Activated naive CD4-positive, alpha-beta T cell treated with anti-CD3 and anti-CD28 coated beads, Interleukin-2, amount 50 U/mL, for 24 hours (primary cell): Measurements from ENCODE around the gene CDK19.
"Not testable (repeated sequence)": the region's sequence is repeated elsewhere in the genome, so short reads cannot be mapped to it uniquely, and the experiment has no call there.

Experiments
- H3K27ac Mint-ChIP-seq: one replicate; pipeline ENCODE4 v1.8.0; 2021; ENCODE audit warnings: mild to moderate bottlenecking, mixed read lengths
- H3K27me3 Mint-ChIP-seq: one replicate; pipeline ENCODE4 v1.8.0; 2021; ENCODE audit warnings: mixed read lengths
- H3K36me3 Mint-ChIP-seq: one replicate; pipeline ENCODE4 v1.8.0; 2021; ENCODE audit warnings: mixed read lengths
- H3K4me1 Mint-ChIP-seq: one replicate; pipeline ENCODE4 v1.8.0; 2021; ENCODE audit warnings: mixed read lengths
- H3K4me3 Mint-ChIP-seq: one replicate; pipeline ENCODE4 v1.8.0; 2021; ENCODE audit warnings: mild to moderate bottlenecking, mixed read lengths
- H3K9me3 Mint-ChIP-seq: one replicate; pipeline ENCODE4 v1.8.0; 2021; ENCODE audit warnings: mixed read lengths

The CDK19 gene

DNA sequence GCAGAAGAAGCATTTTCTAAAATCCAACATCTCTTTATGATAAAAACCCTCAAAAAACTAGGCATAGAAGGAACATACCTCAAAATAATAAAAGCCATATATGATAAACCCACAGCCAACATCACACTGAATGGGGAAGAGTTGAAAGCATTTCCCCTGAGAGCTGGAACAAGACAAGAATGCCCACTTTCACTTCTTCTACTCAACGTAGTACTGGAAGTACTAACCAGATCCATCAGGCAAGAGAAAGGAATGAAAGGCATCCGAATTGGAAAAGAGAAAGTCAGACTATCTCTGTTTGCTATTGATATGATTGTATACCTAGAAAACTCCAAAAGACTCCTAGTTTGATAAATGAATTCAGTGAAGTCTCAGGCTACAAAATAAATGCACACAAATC is 7.9 kb upstream of the CDK19 start:
- H3K27ac Mint-ChIP-seq: no peak overlapping the region
- H3K36me3 Mint-ChIP-seq: no peaks in the 10 kb centered on the region
- H3K9me3 Mint-ChIP-seq: no peaks in the 10 kb centered on the region
- H3K4me1 Mint-ChIP-seq: no peaks in the 10 kb centered on the region
- no peak overlapping the region for H3K4me3 Mint-ChIP-seq
- no peaks in the 10 kb centered on the region for H3K27me3 Mint-ChIP-seq

- H3K4me3 Mint-ChIP-seq: no peak overlapping the region
- H3K9me3 Mint-ChIP-seq: no peaks in the 10 kb centered on the region
- no peaks in the 10 kb centered on the region for H3K36me3 Mint-ChIP-seq
- H3K4me1 Mint-ChIP-seq: no peaks in the 10 kb centered on the region
- no peaks in the 10 kb centered on the region for H3K27me3 Mint-ChIP-seq
- H3K27ac Mint-ChIP-seq: no peak overlapping the region
Measured at GRCh38 chr6:110822249-110822648, 7.0 kb upstream of the CDK19 start.

- no peaks in the 10 kb centered on the region for H3K9me3 Mint-ChIP-seq
- H3K36me3 Mint-ChIP-seq: no peaks in the 10 kb centered on the region
- H3K4me3 Mint-ChIP-seq: peak overlapping the region; percentile 97
- peaks cover 19% of the 10 kb centered on the region for H3K4me1 Mint-ChIP-seq
- no peaks in the 10 kb centered on the region for H3K27me3 Mint-ChIP-seq
- H3K27ac Mint-ChIP-seq: peak overlapping the region; percentile 82
Measured at GRCh38 chr6:110816677-110817076, 1.4 kb upstream of the CDK19 start.

GRCh38 chr6:110815015-110815410 is 256 bp downstream of the CDK19 start:
- Mint-ChIP-seq H3K27ac (peak overlapping the region; percentile 96), H3K4me1 (peaks cover 19% of the 10 kb centered on the region), H3K36me3 (no peaks in the 10 kb centered on the region), H3K27me3 (no peaks in the 10 kb centered on the region), H3K9me3 (no peaks in the 10 kb centered on the region), H3K4me3 (peak overlapping the region; percentile 97)

GRCh38 chr6:110814102-110815014 is 911 bp downstream of the CDK19 start:
- no peaks in the 10 kb centered on the region for H3K9me3 Mint-ChIP-seq
- peak overlapping the region; percentile 96 for H3K27ac Mint-ChIP-seq
- no peaks in the 10 kb centered on the region for H3K27me3 Mint-ChIP-seq
- H3K4me3 Mint-ChIP-seq: peak overlapping the region; percentile 97
- H3K36me3 Mint-ChIP-seq: peaks cover 1% of the 10 kb centered on the region
- peaks cover 23% of the 10 kb centered on the region for H3K4me1 Mint-ChIP-seq

DNA sequence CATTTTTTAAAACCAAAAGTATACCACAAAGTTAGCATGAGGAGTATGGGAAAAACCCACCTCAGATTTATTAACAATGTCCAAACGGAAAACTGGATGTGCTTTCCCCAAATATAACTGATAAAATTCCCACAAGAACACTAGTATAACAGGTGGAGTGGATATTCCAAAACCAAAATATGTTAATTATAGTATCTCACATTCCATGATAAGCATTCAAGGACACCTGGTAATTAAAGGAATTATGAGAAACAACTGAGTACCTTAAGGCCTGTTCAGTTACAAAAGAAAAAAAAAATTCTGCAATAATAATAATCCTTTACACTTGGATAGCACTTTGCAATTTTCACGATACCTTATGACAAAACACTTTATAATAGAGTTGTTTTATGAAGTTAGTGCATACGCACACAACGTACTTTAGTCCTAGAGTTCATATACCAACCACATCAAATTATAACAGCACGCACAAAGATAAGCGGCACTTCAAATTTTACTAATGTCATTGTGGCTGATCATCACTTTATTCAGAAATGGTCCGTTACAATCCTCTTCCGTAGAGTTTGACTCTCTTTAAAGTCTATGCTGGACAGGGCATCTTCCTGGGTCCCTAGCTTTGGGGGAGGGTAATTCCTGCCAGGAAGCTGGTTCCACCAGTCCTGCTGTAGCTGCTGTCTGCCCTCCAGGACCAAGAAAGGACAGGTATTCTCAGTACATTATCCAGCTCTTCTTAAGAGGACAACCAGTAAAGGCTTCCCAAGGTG is 1.7 kb downstream of the CDK19 start:
- Mint-ChIP-seq H3K9me3 (no peaks in the 10 kb centered on the region), H3K4me1 (peaks cover 23% of the 10 kb centered on the region), H3K27me3 (no peaks in the 10 kb centered on the region), H3K4me3 (peak overlapping the region; percentile 97), H3K27ac (peak overlapping the region; percentile 88), H3K36me3 (peaks cover 1% of the 10 kb centered on the region)

- Mint-ChIP-seq H3K4me1 (peaks cover 23% of the 10 kb centered on the region), H3K36me3 (peaks cover 1% of the 10 kb centered on the region), H3K9me3 (no peaks in the 10 kb centered on the region), H3K4me3 (no peak overlapping the region), H3K27me3 (no peaks in the 10 kb centered on the region), H3K27ac (no peak overlapping the region)
Measured at GRCh38 chr6:110812719-110813118, 2.5 kb downstream of the CDK19 start.

GRCh38 chr6:110810896-110811586 is 4.2 kb downstream of the CDK19 start:
- peaks cover 1% of the 10 kb centered on the region for H3K36me3 Mint-ChIP-seq
- no peak overlapping the region for H3K4me3 Mint-ChIP-seq
- H3K4me1 Mint-ChIP-seq: peaks cover 18% of the 10 kb centered on the region
- H3K27ac Mint-ChIP-seq: no peak overlapping the region
- H3K27me3 Mint-ChIP-seq: no peaks in the 10 kb centered on the region
- H3K9me3 Mint-ChIP-seq: no peaks in the 10 kb centered on the region

- Mint-ChIP-seq H3K27me3 (no peaks in the 10 kb centered on the region), H3K9me3 (no peaks in the 10 kb centered on the region), H3K4me3 (no peak overlapping the region), H3K27ac (no peak overlapping the region), H3K36me3 (peaks cover 4% of the 10 kb centered on the region), H3K4me1 (peaks cover 24% of the 10 kb centered on the region)
Measured at GRCh38 chr6:110809792-110810191, 5.5 kb downstream of the CDK19 start.

DNA sequence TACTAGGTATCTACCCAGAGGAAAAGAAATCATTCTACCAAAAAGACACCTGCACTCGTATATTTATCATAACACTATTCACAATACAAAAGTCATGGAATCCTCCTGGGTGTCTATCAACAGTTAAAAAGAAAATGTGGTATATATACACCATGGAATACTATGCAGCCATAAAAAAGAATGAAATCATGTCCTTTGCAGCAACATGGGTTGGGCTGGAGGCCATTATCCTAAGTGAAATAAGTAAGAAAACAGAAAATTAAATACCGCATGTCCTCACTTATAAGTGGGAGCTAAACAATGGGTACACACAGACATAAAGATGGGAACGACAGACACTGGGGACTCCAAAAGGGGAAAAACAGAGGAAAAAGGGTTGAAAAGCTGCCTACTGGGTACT is 13.1 kb downstream of the CDK19 start:
- peaks cover 28% of the 10 kb centered on the region for H3K4me1 Mint-ChIP-seq
- H3K27me3 Mint-ChIP-seq, H3K9me3 Mint-ChIP-seq: not testable (repeated sequence)

DNA sequence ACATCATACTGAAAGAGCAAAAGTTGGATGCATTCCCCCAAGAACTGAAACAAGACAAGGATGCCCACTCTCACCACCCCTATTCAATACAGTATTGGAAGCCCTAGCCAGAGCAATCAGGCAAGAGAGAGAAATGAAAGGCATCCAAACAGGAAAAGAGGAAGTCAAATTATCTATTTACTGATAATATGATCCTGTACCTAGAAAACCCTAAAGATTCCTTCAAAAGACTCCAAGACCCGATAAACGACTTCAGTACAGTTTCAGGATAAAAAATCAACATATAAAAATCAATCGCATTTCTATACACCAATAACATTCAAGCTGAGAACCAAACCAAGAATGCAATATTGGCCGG is 14.5 kb downstream of the CDK19 start:
- Mint-ChIP-seq H3K9me3 (peaks cover 4% of the 10 kb centered on the region), H3K27me3 (no peaks in the 10 kb centered on the region), H3K36me3 (peaks cover 18% of the 10 kb centered on the region), H3K27ac (no peak overlapping the region), H3K4me1 (peaks cover 24% of the 10 kb centered on the region), H3K4me3 (no peak overlapping the region)

More for the DNA sequence above, 13.1 kb downstream of the CDK19 start:
- H3K27ac Mint-ChIP-seq, H3K4me3 Mint-ChIP-seq: not testable (repeated sequence)
- peaks cover 18% of the 10 kb centered on the region for H3K36me3 Mint-ChIP-seq

DNA sequence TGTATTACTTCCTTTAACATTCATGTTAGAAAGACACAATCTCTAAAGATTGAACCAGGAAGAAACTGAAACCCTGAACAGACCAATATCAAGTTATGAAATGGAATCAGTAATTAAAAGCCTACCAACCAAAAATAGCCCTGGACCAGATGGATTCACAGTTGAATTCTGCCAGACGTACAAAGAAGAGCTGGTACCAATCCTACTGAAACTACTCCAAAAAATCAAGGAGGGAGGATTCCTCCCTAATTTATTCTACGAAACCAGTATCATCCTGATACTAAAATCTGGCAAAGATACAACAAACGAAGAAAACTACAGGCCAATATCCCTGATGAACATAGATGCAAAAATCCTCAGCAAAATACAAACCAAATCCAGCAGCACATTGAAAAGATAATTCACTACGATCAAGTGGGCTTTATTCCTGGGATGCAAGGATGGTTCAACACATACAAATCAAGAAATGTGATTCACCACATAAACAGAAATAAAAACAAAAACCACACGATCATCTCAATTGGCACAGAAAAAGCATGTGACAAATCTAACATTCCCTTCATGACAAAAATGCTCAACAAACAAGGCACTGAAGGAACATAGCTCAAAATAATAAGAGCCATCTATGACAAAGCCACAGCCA is 15.0 kb downstream of the CDK19 start:
- Mint-ChIP-seq H3K27me3 (no peaks in the 10 kb centered on the region), H3K4me1 (peaks cover 22% of the 10 kb centered on the region), H3K4me3 (no peak overlapping the region), H3K9me3 (peaks cover 4% of the 10 kb centered on the region), H3K36me3 (peaks cover 18% of the 10 kb centered on the region), H3K27ac (no peak overlapping the region)

GRCh38 chr6:110799655-110800054 is 15.6 kb downstream of the CDK19 start:
- Mint-ChIP-seq H3K27me3 (no peaks in the 10 kb centered on the region), H3K27ac (no peak overlapping the region), H3K9me3 (peaks cover 4% of the 10 kb centered on the region), H3K36me3 (peaks cover 15% of the 10 kb centered on the region), H3K4me1 (peaks cover 16% of the 10 kb centered on the region), H3K4me3 (no peak overlapping the region)

DNA sequence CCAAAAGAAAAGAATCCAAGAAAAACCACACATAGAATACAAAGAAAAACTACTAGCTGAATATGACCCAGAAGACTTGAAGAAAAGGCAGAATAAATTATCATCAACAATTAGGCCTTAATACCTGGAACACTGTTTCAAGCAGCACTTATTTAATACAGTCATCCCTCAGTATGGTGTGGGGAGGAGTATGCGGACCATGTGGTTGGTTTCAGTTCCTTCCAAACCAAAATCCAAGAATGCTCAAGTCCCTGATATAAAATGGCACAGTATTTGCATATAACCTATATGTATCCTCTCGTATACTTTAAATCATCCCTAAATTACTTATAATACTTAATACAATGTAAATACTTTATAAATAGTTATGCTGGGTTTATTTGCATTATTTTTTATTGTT is 16.1 kb downstream of the CDK19 start:
- peaks cover 16% of the 10 kb centered on the region for H3K4me1 Mint-ChIP-seq
- no peaks in the 10 kb centered on the region for H3K27me3 Mint-ChIP-seq
- H3K9me3 Mint-ChIP-seq: peaks cover 4% of the 10 kb centered on the region
- H3K27ac Mint-ChIP-seq: no peak overlapping the region
- H3K36me3 Mint-ChIP-seq: peaks cover 15% of the 10 kb centered on the region
- H3K4me3 Mint-ChIP-seq: no peak overlapping the region

- Mint-ChIP-seq H3K27me3 (no peaks in the 10 kb centered on the region), H3K36me3 (peaks cover 11% of the 10 kb centered on the region), H3K4me1 (peaks cover 6% of the 10 kb centered on the region), H3K9me3 (no peaks in the 10 kb centered on the region), H3K27ac (no peak overlapping the region), H3K4me3 (no peak overlapping the region)
Measured at GRCh38 chr6:110795271-110795670, 20.0 kb downstream of the CDK19 start.
